Measurements from ENCODE around the gene LMBRD2. TPM values are rescaled to one million over a fixed set of nuclear protein-coding genes. Genes with fewer than 3 reads are reported as not detected.
A peak's percentile ranks its signal among the peaks of the same experiment; 100 is the strongest.

LMBRD2 gene
- total and polyA plus RNA-seq, 11 donors = 2.6 to 18.2 (median 13.8) TPM

DNA sequence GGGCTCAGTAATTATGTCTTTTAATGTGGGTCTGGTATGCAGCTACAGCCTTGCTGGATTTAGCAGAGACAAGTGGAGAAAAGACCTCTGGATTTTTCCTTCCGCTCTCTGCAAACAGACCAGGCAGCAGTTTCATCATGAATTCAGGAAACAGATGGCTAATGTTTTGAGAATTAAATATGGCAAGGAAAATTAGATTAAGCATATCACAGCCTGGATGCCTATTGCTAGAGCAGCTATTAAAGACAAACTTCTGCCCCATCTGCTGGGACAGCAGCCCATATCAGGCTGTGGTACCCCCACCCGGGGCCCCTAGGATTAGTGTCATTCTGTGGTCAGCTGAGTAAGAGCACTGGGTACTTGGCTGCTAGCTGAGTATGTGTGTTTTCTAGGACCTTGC, 6.5 kb upstream of the LMBRD2 start:
- no peak for TF ChIP-seq POLR2A (IDR thresholded peaks at IDR 0.05)
- TF ChIP-seq, protein P1, sequence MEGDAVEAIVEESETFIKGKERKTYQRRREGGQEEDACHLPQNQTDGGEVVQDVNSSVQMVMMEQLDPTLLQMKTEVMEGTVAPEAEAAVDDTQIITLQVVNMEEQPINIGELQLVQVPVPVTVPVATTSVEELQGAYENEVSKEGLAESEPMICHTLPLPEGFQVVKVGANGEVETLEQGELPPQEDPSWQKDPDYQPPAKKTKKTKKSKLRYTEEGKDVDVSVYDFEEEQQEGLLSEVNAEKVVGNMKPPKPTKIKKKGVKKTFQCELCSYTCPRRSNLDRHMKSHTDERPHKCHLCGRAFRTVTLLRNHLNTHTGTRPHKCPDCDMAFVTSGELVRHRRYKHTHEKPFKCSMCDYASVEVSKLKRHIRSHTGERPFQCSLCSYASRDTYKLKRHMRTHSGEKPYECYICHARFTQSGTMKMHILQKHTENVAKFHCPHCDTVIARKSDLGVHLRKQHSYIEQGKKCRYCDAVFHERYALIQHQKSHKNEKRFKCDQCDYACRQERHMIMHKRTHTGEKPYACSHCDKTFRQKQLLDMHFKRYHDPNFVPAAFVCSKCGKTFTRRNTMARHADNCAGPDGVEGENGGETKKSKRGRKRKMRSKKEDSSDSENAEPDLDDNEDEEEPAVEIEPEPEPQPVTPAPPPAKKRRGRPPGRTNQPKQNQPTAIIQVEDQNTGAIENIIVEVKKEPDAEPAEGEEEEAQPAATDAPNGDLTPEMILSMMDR (IDR thresholded peaks at IDR 0.05) = no peak
- Histone ChIP-seq H3K4me3 (no peak overlapping the region), H3K9me3 (no peaks in the 10 kb centered on the region), H3K4me1 (peaks cover 0 to 30% (median 14%) of the 10 kb centered on the region in 12 donors), H3K27ac (peak overlapping the region in 1 of 12 donors; percentile 33), H3K27me3 (no peaks in the 10 kb centered on the region), H3K36me3 (peaks cover 0 to 91% (median 72%) of the 10 kb centered on the region in 9 donors)
- DNase-seq (no peak), ATAC-seq (no peak)
- intact Hi-C loops (cut with DNase I) = no loop called here
- WGBS, 4 donors = 52 to 66% (median 61%) methylated on average over 2 of the region's 2 CpGs

DNA sequence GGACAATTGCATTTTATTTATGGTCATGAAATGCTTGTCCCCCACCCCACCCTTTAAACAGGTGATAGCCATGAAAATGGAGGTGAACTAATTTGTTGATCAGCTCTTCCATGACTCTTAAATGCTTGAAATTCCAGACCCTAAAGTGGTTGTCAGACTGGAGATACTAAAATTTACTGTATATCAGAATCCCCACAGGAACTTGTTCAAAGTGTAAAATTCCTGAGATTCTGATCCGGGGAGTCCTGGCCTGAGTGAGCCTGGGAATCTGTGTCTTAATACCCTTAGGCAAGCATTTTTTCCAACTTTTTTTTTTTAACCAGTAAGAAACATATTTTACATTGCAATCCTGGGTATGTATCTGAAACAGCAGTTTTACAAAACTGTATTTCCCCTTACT, 4.9 kb upstream of the LMBRD2 start:
- intact Hi-C loops (cut with DNase I) = no loop called here
- H3K9me3 ChIP-seq = no peaks in the 10 kb centered on the region
- peaks cover 0 to 39% (median 20%) of the 10 kb centered on the region in 12 donors for H3K4me1 ChIP-seq
- H3K36me3 ChIP-seq = peaks cover 0 to 75% (median 57%) of the 10 kb centered on the region in 9 donors
- no peak for ATAC-seq
- WGBS, 4 donors = 32 to 48% (median 41%) methylated on average over 1 of the region's 1 CpG
- no peaks in the 10 kb centered on the region for H3K27me3 ChIP-seq
- DNase-seq = no peak
- H3K27ac ChIP-seq = no peak overlapping the region
- TF ChIP-seq POLR2A (IDR thresholded peaks at IDR 0.05) = no peak
- TF ChIP-seq, protein P1 (IDR thresholded peaks at IDR 0.05) = no peak
- H3K4me3 ChIP-seq = no peak overlapping the region

DNA sequence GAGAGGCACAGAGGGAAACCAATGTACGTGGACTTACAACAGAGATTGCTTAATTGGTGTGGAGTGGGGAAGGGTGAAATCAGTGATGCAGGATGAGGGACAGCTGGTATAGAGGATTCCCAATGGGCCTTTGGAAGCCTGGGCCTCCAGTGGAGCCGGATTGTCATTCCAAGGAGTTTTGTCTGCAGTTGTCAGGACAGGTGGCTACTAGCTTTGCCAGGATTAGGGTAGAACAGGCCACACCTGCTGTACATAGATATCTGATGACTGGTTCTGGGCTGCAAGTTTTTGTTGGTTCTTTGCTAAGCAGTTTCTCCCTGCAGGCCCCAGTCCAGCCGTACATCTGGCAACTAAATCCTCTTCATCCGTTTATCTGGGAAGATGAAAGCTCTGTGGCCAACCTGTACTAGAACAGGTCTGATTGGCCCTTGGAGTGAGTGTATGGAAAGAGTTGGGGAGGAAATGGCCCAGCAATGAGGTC, 4.5 kb upstream of the LMBRD2 start:
- Histone ChIP-seq H3K4me1 (peaks cover 0 to 41% (median 20%) of the 10 kb centered on the region in 12 donors), H3K27ac (no peak overlapping the region), H3K4me3 (no peak overlapping the region), H3K36me3 (peaks cover 0 to 71% (median 52%) of the 10 kb centered on the region in 9 donors), H3K9me3 (no peaks in the 10 kb centered on the region), H3K27me3 (no peaks in the 10 kb centered on the region)
- no peak for DNase-seq
- 44 to 63% (median 54%) methylated on average over 4 of the region's 4 CpGs for WGBS, 4 donors
- intact Hi-C loops (cut with DNase I) = no loop called here
- TF ChIP-seq, protein P1 (IDR thresholded peaks at IDR 0.05) = no peak
- no peak for TF ChIP-seq POLR2A (IDR thresholded peaks at IDR 0.05)
- ATAC-seq = no peak

DNA sequence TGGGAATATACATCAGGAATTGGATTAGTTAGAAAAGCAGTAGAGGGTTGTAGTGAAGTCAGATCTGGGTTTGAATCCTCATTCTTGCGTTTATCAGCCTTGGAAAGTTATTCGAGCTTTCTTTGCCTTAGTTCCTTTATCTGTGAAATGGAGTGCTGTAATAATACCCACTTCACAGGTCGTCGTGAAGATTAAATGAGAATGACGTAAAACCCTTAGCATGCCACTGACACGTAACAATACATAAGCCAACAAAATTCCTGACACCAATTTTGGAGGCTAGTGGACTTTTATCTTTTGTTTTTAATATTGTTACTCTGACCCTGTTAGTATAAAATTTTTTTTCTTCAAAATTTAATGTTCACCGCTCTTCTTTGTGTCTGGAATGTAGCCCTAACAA, 3.6 kb upstream of the LMBRD2 start:
- TF ChIP-seq, protein P1 (IDR thresholded peaks at IDR 0.05) = no peak
- TF ChIP-seq POLR2A (IDR thresholded peaks at IDR 0.05) = no peak
- Histone ChIP-seq H3K4me3 (no peak overlapping the region), H3K9me3 (no peaks in the 10 kb centered on the region), H3K36me3 (peaks cover 0 to 62% (median 45%) of the 10 kb centered on the region in 9 donors), H3K4me1 (peaks cover 0 to 49% (median 25%) of the 10 kb centered on the region in 12 donors), H3K27ac (no peak overlapping the region), H3K27me3 (no peaks in the 10 kb centered on the region)
- ATAC-seq = no peak
- 64 to 72% (median 69%) methylated on average over 7 of the region's 7 CpGs for WGBS, 4 donors
- no peak for DNase-seq
- intact Hi-C loops (cut with DNase I) = no loop called here
